ENCODE data around the gene FOXQ1.
A peak's percentile ranks its signal among the peaks of the same experiment; 100 is the strongest.

The FOXQ1 gene

GRCh38 chr6:1335367-1336037, 23.6 kb downstream of the FOXQ1 start:
- in situ Hi-C loops (cut with MboI; ENCODE audit: low pct_unique_long_range_greater_than_20kb, low sequenced_read_pairs, unreplicated experiment): no loop called here
- no peak for TF ChIP-seq CTCF (IDR thresholded peaks at IDR 0.05; ENCODE audit: extremely low read depth, insufficient read depth, missing control alignments)
- DNase-seq (ENCODE audit: low spot score): no peak

GRCh38 chr6:1336246-1336843, 24.4 kb downstream of the FOXQ1 start:
- in situ Hi-C loops (cut with MboI; ENCODE audit: low pct_unique_long_range_greater_than_20kb, low sequenced_read_pairs, unreplicated experiment): no loop called here
- peak; percentile 24 for TF ChIP-seq CTCF (IDR thresholded peaks at IDR 0.05; ENCODE audit: extremely low read depth, insufficient read depth, missing control alignments)
- no peak for DNase-seq (ENCODE audit: low spot score)

GRCh38 chr6:1337791-1338190, 25.9 kb downstream of the FOXQ1 start:
- in situ Hi-C loops (cut with MboI; ENCODE audit: low pct_unique_long_range_greater_than_20kb, low sequenced_read_pairs, unreplicated experiment): no loop called here
- no peak for TF ChIP-seq CTCF (IDR thresholded peaks at IDR 0.05; ENCODE audit: extremely low read depth, insufficient read depth, missing control alignments)
- no peak for DNase-seq (ENCODE audit: low spot score)

GRCh38 chr6:1346101-1346500, 34.2 kb downstream of the FOXQ1 start:
- in situ Hi-C loops (cut with MboI; ENCODE audit: low pct_unique_long_range_greater_than_20kb, low sequenced_read_pairs, unreplicated experiment): no loop called here
- TF ChIP-seq CTCF (IDR thresholded peaks at IDR 0.05; ENCODE audit: extremely low read depth, insufficient read depth, missing control alignments): no peak
- DNase-seq (ENCODE audit: low spot score): no peak

- in situ Hi-C loops (cut with MboI; ENCODE audit: low pct_unique_long_range_greater_than_20kb, low sequenced_read_pairs, unreplicated experiment): no loop called here
- no peak for DNase-seq (ENCODE audit: low spot score)
- no peak for TF ChIP-seq CTCF (IDR thresholded peaks at IDR 0.05; ENCODE audit: extremely low read depth, insufficient read depth, missing control alignments)
Measured at GRCh38 chr6:1346558-1347091, 34.7 kb downstream of the FOXQ1 start.

GRCh38 chr6:1347161-1347560, 35.3 kb downstream of the FOXQ1 start:
- in situ Hi-C loops (cut with MboI; ENCODE audit: low pct_unique_long_range_greater_than_20kb, low sequenced_read_pairs, unreplicated experiment): no loop called here
- no peak for TF ChIP-seq CTCF (IDR thresholded peaks at IDR 0.05; ENCODE audit: extremely low read depth, insufficient read depth, missing control alignments)
- DNase-seq (ENCODE audit: low spot score): no peak

Data from GM13977 (cell line).